Glomerular visceral epithelial cell (primary cell): ENCODE measurements around the gene AGAP2.
"Not testable (repeated sequence)": the region's sequence is repeated elsewhere in the genome, so short reads cannot be mapped to it uniquely, and the experiment has no call there.

ENCODE experiments used
- DNase-seq: peaks from one replicate; pipeline ENCODE4 v3.0.0-alpha.2; 2016; ENCODE audit errors: extremely low spot score

The AGAP2 gene

GRCh38 chr12:57738661-57739237 lies at the start of gene AGAP2:
AGAP2 (minus strand) TSS chr12:57738742; CDS start chr12:57738246, 496 bp downstream.
- DNase-seq, result no peak

GRCh38 chr12:57783861-57784260 lies 45.3 kb upstream of the AGAP2 start:
- DNase-seq, result no peak

GRCh38 chr12:57783466-57783801 lies 44.9 kb upstream of the AGAP2 start:
- no peak for DNase-seq

- peak; percentile 89 for DNase-seq
Observed at GRCh38 chr12:57782608-57783465, 44.3 kb upstream of the AGAP2 start, which contains the start of gene TSFM. TSFM (plus strand) TSS chr12:57782787; CDS start chr12:57782802, 15 bp downstream.

GRCh38 chr12:57782243-57782607 lies 43.7 kb upstream of the AGAP2 start:
- DNase-seq, result no peak

- DNase-seq, result no peak
Observed at GRCh38 chr12:57781801-57782200, 43.3 kb upstream of the AGAP2 start.

- DNase-seq, result no peak
Observed at GRCh38 chr12:57781244-57781643, 42.7 kb upstream of the AGAP2 start.

GRCh38 chr12:57780284-57780897 lies 41.8 kb upstream of the AGAP2 start:
- DNase-seq, result no peak

GRCh38 chr12:57779736-57780135 lies 41.2 kb upstream of the AGAP2 start:
- no peak for DNase-seq

- no peak for DNase-seq
Observed at GRCh38 chr12:57777911-57778310, 39.4 kb upstream of the AGAP2 start.

GRCh38 chr12:57777367-57777766 lies 38.8 kb upstream of the AGAP2 start:
- no peak for DNase-seq

- DNase-seq, result no peak
Observed at GRCh38 chr12:57776247-57776587, 37.7 kb upstream of the AGAP2 start.

GRCh38 chr12:57775563-57776246 lies 37.2 kb upstream of the AGAP2 start:
- DNase-seq, result no peak

GRCh38 chr12:57775044-57775443 lies 36.5 kb upstream of the AGAP2 start:
- no peak for DNase-seq

- not testable (repeated sequence) for DNase-seq
Observed at GRCh38 chr12:57774634-57775033, 36.1 kb upstream of the AGAP2 start.

GRCh38 chr12:57772429-57773322 lies 34.1 kb upstream of the AGAP2 start, which contains the start of gene EEF1AKMT3:
EEF1AKMT3 (plus strand) TSS chr12:57772614; CDS start chr12:57772725, 111 bp downstream.
- peak; percentile 64 for DNase-seq

GRCh38 chr12:57771873-57772428 lies 33.4 kb upstream of the AGAP2 start, which contains the start of gene METTL1:
METTL1 (minus strand) TSS chr12:57772105; CDS start chr12:57772083, 22 bp downstream.
- peak; percentile 94 for DNase-seq

- DNase-seq, result peak; percentile 84
Observed at GRCh38 chr12:57771236-57771872, 32.8 kb upstream of the AGAP2 start.

GRCh38 chr12:57770734-57771133 lies 32.2 kb upstream of the AGAP2 start:
- DNase-seq, result no peak

GRCh38 chr12:57769594-57769993 lies 31.1 kb upstream of the AGAP2 start:
- no peak for DNase-seq
